ENCODE results near the gene KRTAP23-1.

KRTAP23-1 gene

GRCh38 chr21:30315701-30316100 is 32.7 kb downstream of the KRTAP23-1 start:
- DNase-seq, result no peak

GRCh38 chr21:30306884-30307283 is 41.5 kb downstream of the KRTAP23-1 start:
- no peak for DNase-seq

- no peak for DNase-seq
Measured at GRCh38 chr21:30305136-30305535, 43.3 kb downstream of the KRTAP23-1 start.

Measured in amygdala (tissue), 56 donors.